GM21619 (cell line): Measurements from ENCODE around the gene GSTCD.
"Not testable (repeated sequence)": the region's sequence is repeated elsewhere in the genome, so short reads cannot be mapped to it uniquely, and the experiment has no call there.

Experiments
- ATAC-seq: cut with Tn5 transposase; IDR thresholded peaks from one replicate; pipeline ENCODE4 v1.9.1; 2021; ENCODE audit not compliant: unreplicated experiment

GSTCD gene, protein sequence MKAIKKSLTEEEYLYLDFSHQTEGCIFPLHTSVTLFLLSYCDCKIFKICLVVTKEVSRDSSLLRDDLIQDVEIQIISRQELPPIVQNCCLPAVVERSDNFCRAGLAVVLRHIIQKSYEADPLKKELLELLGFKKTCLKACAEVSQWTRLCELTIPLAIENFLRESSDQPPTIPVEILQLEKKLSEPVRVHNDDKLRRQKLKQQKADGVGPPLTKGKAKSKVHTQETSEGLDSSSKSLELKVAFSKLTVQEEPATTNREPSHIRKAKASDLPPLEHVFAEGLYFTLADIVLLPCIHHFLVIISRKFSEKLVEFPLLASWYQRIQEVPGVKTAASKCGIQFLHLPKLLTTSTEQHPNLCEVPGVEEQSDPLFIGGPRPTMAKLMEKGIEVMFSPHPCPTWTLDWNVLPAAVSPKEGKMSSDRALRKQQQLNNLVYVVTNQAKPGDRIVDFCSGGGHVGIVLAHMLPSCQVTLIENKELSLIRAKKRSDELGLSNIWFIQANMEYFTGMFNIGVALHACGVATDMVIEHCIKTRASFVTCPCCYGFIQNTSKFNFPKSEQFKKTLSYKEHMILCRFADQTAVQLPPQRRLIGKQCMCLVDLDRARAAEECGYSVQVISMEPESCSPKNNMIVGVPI

GRCh38 chr4:105708181-105709080 is at the start of gene GSTCD, which contains the start of gene INTS12:
TSS of gene GSTCD (plus strand) at chr4:105708784. CDS start at chr4:105717614, 8,830 bp downstream.
TSS of gene INTS12 (minus strand) at chr4:105708689. CDS start at chr4:105700005, 8,684 bp downstream.
- peak; percentile 80 for ATAC-seq

- no peak for ATAC-seq
These were observed 49.4 kb upstream of the GSTCD start for GRCh38 chr4:105659190-105659589.

DNA sequence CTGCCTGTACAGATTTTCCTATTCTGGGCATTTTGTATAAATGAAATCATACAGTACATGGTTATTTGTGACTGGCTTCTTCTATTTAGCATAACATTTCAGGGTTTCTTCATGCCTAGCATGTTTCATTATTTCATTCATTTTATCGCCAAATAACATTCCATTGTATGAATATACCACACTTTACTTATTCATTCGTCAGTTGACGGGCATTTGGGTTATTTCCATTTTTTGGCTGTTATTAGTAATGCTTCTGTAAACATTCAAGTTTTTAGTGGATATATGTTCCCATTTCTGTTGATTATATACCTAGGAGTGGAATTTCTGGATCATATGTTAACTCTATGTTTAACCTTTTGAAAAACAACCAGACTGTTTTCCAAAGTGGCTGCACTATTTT is 47.6 kb upstream of the GSTCD start:
- no peak for ATAC-seq

DNA sequence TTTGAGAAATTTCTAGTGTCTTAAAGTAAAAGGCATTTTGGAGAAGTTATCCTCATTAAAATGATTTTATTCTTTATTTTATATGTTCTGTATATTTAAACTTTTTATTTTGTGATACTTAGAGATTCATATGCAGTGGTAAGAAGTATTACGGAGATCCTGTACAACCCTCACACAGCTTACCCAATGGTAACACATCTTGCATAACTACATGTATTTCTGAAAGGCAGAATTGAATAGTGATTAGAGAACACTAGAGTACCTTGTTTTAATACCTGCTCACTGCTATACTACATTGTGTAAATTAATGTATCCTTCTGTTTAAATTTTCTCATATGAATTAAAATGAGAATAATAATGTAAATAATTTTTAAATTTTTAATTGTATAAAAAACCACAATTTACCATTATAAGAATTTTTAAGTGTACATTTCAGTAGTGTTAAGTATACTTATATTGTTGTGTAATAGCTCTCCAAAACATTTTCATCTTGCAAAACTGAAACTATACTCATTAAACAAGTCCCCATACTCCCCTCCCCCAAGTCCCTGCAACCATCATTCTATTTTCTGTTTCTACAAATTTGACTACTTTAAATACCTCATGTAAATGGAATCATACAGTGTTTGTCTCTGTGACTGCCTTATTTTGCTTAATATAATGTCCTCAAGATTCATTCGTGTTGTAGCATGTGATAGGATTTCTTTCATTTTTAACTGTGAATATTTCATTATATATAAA is 45.5 kb upstream of the GSTCD start:
- ATAC-seq, result no peak

GRCh38 chr4:105666693-105667092 is 41.9 kb upstream of the GSTCD start:
- peak; percentile 42 for ATAC-seq

DNA sequence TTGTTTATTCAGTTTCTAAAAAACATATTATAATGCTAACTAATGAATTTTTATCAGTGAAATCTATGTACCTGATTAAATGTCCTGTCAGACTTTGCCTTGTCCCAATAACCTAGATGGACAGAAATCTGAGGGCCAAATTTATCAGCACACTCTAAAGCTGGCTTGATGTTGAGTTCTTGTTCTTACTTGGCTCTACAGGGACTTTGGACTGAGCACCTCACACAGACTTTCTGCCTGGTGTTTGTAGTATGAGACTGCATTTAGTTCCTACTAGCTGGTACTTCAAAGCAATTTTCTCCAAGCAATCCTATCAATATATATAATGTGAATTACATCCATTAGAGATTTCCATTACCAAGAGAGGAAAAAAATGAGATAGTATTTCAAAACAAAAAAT is 37.9 kb upstream of the GSTCD start:
- no peak for ATAC-seq

DNA sequence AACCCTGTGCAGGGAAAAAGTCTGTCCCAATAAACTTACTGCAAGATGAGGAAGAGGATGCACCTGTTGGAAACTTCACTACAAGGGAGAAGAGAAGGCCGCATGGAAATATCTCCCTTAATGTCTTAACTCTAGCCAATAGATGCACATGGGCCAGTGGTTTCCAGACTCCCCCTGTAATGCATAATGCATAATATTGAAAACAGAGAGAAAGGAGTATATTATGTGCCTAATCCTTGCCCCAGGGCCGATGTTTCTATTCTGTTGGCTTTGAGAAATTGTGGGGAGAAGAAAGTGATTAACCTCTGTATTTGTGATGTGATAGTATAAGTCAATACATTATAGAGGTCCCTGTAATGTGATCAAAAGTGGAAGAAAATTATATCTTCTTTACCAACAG is 37.3 kb upstream of the GSTCD start:
- ATAC-seq, result no peak

DNA sequence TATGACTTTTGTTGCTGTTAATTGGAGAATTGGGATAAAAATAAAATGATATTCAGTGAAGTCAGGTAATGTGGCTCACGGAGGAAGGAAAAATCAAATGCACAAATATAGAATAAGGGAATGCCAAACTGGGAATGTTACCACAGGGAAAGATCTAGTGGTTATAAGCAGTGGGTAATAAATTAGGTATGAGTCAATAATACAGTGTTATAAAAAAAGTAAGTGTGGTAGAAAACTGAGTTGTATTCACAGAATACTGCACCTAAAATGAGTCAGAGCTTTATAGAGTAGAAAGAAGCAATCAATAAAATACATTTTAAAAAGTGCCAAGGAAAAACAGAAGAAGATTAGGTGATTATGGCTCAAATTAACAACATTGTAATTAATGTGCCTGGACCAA is 34.6 kb upstream of the GSTCD start:
- no peak for ATAC-seq

DNA sequence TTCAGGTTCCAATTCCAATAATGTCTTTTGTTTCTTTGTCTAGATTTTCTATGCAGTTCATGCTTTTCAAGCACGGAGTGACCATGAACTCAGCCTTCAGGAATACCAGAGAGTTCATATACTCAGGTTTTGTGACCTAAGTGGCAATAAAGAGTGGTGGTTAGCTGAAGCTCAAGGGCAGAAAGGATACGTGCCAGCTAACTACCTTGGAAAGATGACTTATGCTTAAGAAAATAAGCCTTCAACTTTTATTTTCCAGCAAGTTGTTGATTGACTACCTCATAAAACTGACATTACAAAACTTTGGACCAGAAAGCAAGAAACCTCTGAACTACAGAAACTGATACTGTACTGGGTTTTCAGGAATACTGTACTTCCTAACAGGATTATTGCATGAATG is 30.9 kb upstream of the GSTCD start:
- no peak for ATAC-seq

- ATAC-seq, result no peak
These were observed 29.4 kb upstream of the GSTCD start for GRCh38 chr4:105679186-105679585.

GRCh38 chr4:105683038-105683437 is 25.5 kb upstream of the GSTCD start:
- ATAC-seq, result no peak

DNA sequence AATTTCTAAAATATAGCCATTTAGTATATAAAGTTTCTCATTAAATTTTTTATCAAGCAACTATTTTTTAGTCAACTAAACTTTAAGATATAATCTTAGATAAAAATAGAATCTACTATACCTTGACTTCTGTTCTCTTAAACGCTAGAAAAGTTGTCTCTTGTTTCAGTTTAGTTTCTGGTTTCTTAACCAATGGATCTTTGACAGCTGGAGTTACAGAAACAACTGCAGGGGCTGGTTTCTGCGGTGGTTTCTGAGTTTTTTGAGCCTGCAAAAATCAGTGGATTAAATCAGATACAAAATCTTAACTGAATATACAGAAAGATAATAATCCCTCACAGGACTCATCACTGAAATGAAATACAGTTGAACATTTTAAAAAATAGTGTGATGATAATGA is 22.0 kb upstream of the GSTCD start:
- ATAC-seq, result no peak

DNA sequence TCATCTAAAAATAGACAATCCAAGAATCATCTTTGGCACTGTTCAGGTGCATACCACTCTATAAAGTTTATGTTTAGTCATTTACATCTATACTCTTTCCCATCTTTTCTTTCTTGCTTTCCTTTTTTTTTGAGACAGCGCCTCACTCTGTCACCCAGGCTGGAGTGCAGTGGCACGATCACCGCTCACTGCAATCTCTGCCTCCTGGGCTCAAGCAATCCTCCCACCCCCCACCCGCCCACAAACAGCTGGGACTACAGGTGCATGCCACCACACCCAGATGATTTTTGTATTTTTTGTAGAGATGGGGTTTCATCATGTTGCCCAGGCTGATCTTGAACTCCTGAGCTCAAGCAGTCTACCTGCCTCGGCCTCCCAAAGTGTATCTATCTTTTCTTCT is 13.8 kb upstream of the GSTCD start:
- ATAC-seq, result not testable (repeated sequence)

DNA sequence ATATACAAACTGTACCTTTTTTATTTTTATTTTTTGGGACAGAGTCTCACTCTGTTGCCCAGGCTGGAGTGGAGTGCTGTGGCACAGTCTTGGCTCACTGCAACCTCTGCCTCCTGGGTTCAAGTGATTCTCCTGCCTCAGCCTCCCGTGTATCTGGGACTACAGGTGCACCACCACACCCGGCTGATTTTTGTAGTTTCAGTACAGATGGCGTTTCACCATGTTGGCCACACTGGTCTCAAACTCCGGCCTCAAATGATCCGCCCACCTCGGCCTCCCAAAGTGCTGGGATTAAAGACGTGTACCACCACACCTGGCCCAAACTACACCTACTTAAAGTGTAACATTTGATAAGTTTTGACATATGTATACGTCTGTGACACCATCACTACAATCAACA is 12.8 kb upstream of the GSTCD start:
- not testable (repeated sequence) for ATAC-seq

- no peak for ATAC-seq
These were observed 10.0 kb upstream of the GSTCD start for GRCh38 chr4:105698607-105699006.

- no peak for ATAC-seq
These were observed 803 bp upstream of the GSTCD start for GRCh38 chr4:105707782-105708180.

DNA sequence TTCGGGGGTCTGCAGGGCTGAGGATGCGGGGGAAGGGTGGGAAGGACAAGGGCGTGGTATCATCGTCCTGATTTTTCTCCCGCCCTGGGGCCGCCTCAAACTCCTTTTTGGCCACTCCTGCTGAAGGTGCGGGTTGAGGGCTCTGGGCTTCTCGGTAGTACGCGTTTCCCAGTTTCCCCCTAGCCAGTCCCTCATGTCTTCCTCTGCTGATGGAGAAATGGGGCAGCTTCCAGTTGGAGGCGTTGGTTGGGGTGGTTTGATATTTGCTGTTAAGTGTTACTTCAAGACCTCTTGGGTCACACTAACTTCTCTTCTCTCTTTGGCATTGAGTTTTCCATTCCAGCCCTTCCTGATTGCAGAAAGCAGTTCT is 482 bp downstream of the GSTCD start:
- ATAC-seq, result peak; percentile 30

DNA sequence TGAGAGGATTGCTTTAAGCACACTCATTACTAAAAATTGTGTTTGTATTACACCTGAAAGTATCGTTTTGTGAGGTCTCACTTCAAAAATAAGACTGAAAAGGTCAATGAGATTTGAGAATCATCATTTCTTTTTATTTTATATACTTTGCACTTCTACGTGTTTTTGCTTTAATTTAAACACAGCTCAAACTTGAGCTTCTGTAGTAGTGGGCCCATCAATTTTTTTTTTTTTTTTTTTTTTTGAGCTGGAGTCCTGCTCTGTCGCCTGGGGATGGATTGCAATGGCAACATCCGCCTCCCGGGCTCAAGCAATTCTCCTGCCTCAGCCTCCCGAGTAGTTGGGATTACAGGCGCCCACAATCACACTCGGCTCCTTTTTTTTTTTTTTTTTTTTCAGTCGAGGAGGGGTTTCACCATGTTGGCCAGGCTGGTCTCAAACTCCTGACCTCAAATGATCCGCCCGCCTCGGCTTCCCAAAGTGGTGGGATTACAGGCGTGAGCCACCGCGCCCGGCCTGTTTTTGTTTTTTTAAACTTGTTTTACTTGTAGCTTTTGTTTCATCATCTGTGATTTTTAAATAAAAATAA is 1.5 kb downstream of the GSTCD start:
- ATAC-seq, result no peak

DNA sequence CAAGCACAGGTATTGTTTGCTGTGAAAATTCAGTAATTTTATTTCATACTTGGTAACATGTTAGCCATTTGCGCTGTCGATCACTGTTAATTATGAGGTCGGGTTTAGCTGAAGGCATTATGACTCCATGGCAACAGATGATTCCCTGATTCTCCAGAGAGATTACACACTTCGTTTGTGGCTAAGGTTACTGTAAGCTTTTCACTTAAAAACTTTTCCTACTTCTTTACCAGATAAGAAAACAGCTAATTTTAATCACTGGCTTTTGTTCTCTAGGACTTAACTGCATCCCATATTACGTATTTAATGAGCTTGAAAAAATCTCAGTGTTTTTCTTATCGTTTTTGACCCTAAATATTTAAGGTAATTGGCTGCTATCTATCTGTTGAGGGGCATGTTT is 2.1 kb downstream of the GSTCD start:
- no peak for ATAC-seq

DNA sequence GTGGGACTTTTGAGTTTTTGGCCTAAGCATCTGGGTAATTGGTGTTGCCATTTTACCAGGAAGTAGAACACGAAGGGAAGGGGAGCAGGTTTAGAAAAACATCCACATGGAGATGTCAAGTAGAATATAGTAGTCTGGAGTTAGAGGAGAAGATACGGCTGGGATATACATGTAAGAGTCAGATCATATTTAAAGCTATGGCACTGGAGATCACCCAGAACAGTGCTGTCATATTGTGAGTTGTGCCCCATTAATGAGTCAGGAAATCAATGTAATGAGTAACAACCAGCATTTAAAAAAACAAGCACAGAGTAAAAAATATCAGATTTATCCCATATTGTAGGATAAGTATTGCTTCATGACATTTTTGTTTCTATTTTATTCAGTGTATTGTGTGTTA is 4.2 kb downstream of the GSTCD start:
- ATAC-seq, result no peak
